Daoy (cell line): Measurements from ENCODE around the gene ANKRD33. TPM values are rescaled to one million over a fixed set of nuclear protein-coding genes. Genes with fewer than 3 reads are reported as not detected.

Experiments
- DNase-seq: peaks from one replicate; pipeline ENCODE4 v3.0.0-alpha.2; 2015; ENCODE audit warnings: low read depth
- total RNA-seq: library from RNA; depleted of rRNA; stranded (reverse); fragments of >200 nt; shearing (Covaris generic); gene quantifications from 2 replicates; pipeline ENCODE4 v1.2.3, GENCODE V29; 2014

ANKRD33 gene
- total RNA-seq, 1 experiment from 2014 or later = not detected

- DNase-seq = no peak
These were observed 29.2 kb downstream of the ANKRD33 start for GRCh38 chr12:51917041-51917590.

GRCh38 chr12:51917746-51918453, 30.0 kb downstream of the ANKRD33 start:
- DNase-seq = no peak

GRCh38 chr12:51920046-51920445, 32.1 kb downstream of the ANKRD33 start:
- no peak for DNase-seq

- no peak for DNase-seq
These were observed 33.3 kb downstream of the ANKRD33 start for GRCh38 chr12:51921017-51921725.

GRCh38 chr12:51922146-51922545, 34.2 kb downstream of the ANKRD33 start:
- no peak for DNase-seq

- DNase-seq = no peak
These were observed 35.0 kb downstream of the ANKRD33 start for GRCh38 chr12:51922762-51923505.

- peak; percentile 52 for DNase-seq
These were observed 35.8 kb downstream of the ANKRD33 start for GRCh38 chr12:51923506-51924365.

GRCh38 chr12:51924551-51925319, 36.8 kb downstream of the ANKRD33 start:
- DNase-seq = no peak

GRCh38 chr12:51925346-51926063, 37.6 kb downstream of the ANKRD33 start:
- no peak for DNase-seq

- no peak for DNase-seq
These were observed 38.2 kb downstream of the ANKRD33 start for GRCh38 chr12:51926064-51926632.

- DNase-seq = no peak
These were observed 38.8 kb downstream of the ANKRD33 start for GRCh38 chr12:51926718-51927117.

- no peak for DNase-seq
These were observed 44.5 kb downstream of the ANKRD33 start for GRCh38 chr12:51932218-51933076.

- no peak for DNase-seq
These were observed 46.2 kb downstream of the ANKRD33 start for GRCh38 chr12:51934080-51934479.

- DNase-seq = no peak
These were observed 50.0 kb downstream of the ANKRD33 start for GRCh38 chr12:51937926-51938325.

GRCh38 chr12:51938726-51939125, 50.8 kb downstream of the ANKRD33 start:
- no peak for DNase-seq

GRCh38 chr12:51941011-51941581, 53.2 kb downstream of the ANKRD33 start:
- no peak for DNase-seq
